Kidney tubule cell (primary cell): ENCODE measurements around the gene WBP2NL.
A peak's percentile ranks its signal among the peaks of the same experiment; 100 is the strongest.
"Not testable (repeated sequence)": the region's sequence is repeated elsewhere in the genome, so short reads cannot be mapped to it uniquely, and the experiment has no call there.

Experiments used
- DNase-seq: peaks from one replicate; pipeline ENCODE4 v3.0.0-alpha.2; 2018; ENCODE audit warnings: low spot score

The WBP2NL gene

GRCh38 chr22:41998361-41999261 lies at the start of gene WBP2NL:
WBP2NL (plus strand) TSS chr22:41998788; CDS start chr22:41998819, 31 bp downstream.
- DNase-seq, result peak; percentile 84

GRCh38 chr22:41948928-41949296 lies 49.7 kb upstream of the WBP2NL start:
- not testable (repeated sequence) for DNase-seq

- DNase-seq, result no peak
Observed at GRCh38 chr22:41949297-41949965, 49.2 kb upstream of the WBP2NL start.

GRCh38 chr22:41951898-41952474 lies 46.6 kb upstream of the WBP2NL start, which contains the start of gene SMIM45:
SMIM45 (plus strand) TSS chr22:41952150.
- no peak for DNase-seq

- peak; percentile 50 for DNase-seq
Observed at GRCh38 chr22:41952713-41953112, 45.9 kb upstream of the WBP2NL start.

- no peak for DNase-seq
Observed at GRCh38 chr22:41957941-41958556, 40.5 kb upstream of the WBP2NL start.

GRCh38 chr22:41963453-41964111 lies 35.0 kb upstream of the WBP2NL start:
- DNase-seq, result no peak

GRCh38 chr22:41964112-41964491 lies 34.5 kb upstream of the WBP2NL start:
- DNase-seq, result no peak

- DNase-seq, result no peak
Observed at GRCh38 chr22:41966225-41966606, 32.4 kb upstream of the WBP2NL start.

GRCh38 chr22:41966607-41967240 lies 31.9 kb upstream of the WBP2NL start:
- DNase-seq, result peak; percentile 95

GRCh38 chr22:41968601-41969000 lies 30.0 kb upstream of the WBP2NL start:
- no peak for DNase-seq

- no peak for DNase-seq
Observed at GRCh38 chr22:41969110-41969646, 29.4 kb upstream of the WBP2NL start, which contains the start of gene SEPTIN3. SEPTIN3 (plus strand) TSS chr22:41969443; CDS start chr22:41971493, 2,050 bp downstream.

- DNase-seq, result no peak
Observed at GRCh38 chr22:41970601-41971000, 28.0 kb upstream of the WBP2NL start.

- DNase-seq, result no peak
Observed at GRCh38 chr22:41971431-41971830, 27.2 kb upstream of the WBP2NL start.

GRCh38 chr22:41974691-41975290 lies 23.8 kb upstream of the WBP2NL start:
- peak; percentile 13 for DNase-seq

- peak; percentile 12 for DNase-seq
Observed at GRCh38 chr22:41975299-41976069, 23.1 kb upstream of the WBP2NL start.

GRCh38 chr22:41976070-41976901 lies 22.3 kb upstream of the WBP2NL start:
- no peak for DNase-seq

GRCh38 chr22:41976961-41977566 lies 21.5 kb upstream of the WBP2NL start:
- DNase-seq, result no peak
